ENCODE data around the gene LNPEP. TPM values are rescaled to one million over a fixed set of nuclear protein-coding genes. Genes with fewer than 3 reads are reported as not detected.
A peak's percentile ranks its signal among the peaks of the same experiment; 100 is the strongest.

Gene LNPEP
- total RNA-seq, 2 donors from 2014 or later = 108 to 180 TPM

DNA sequence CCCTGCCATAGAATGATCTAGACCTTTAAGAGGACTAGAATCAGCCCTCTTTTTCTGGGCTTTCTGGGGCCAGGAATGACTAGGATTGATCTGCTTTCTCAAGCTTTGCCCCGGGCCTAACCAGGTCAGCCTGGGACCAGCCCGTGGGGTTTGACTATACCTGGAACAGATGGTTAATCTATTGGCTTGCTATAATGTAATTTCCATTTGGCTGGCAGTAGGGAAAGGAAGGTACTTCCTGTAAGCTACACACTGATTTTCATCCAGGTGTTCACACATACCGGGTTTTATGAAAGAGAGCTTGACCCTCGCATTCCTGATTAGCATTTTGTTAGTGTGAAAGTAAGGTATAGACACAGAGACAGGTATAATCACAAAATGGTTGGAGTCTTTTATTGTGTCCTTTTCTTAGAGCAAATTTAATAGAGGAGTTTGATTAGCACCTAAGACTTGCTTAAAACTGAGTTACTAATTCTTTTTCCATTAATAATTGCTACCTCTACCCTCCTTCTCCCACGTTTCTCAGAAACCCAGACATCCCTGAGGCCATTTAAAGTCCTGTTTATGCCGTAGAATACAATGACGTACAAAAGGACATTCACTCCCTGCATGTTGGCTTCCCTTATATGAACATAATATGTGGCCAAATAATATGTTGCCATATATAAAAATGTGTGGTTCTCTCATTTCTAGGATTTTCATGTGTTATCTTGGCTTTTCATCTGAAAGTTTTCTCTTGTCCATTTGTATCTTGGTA is 17.3 kb downstream of the LNPEP start:
- Mint-ChIP-seq H3K27ac (peak overlapping the region; percentile 45 to 77), H3K9me3 (no peaks in the 10 kb centered on the region), H3K4me1 (ENCODE audit: low read depth in 2 of 2) (peaks cover 56 to 58% of the 10 kb centered on the region in 2 donors), H3K27me3 (no peaks in the 10 kb centered on the region), H3K36me3 (peaks cover 12% of the 10 kb centered on the region), H3K4me3 (no peak overlapping the region)
- ATAC-seq (no peak), DNase-seq (ENCODE audit: low spot score) (no peak)

- peak overlapping the region; percentile 63 to 79 for H3K27ac Mint-ChIP-seq
- H3K27me3 Mint-ChIP-seq = no peaks in the 10 kb centered on the region
- H3K9me3 Mint-ChIP-seq = no peaks in the 10 kb centered on the region
- peak overlapping the region; percentile 65 for H3K4me3 Mint-ChIP-seq
- peaks cover 53 to 67% of the 10 kb centered on the region in 2 donors for H3K4me1 Mint-ChIP-seq (ENCODE audit: low read depth in 2 of 2)
- ATAC-seq (peak; percentile 93 to 94), DNase-seq (ENCODE audit: low spot score) (peak; percentile 71)
- peaks cover 8% of the 10 kb centered on the region for H3K36me3 Mint-ChIP-seq
These were observed 21.6 kb downstream of the LNPEP start for GRCh38 chr5:96957254-96958049.

GRCh38 chr5:96958977-96959376 is 23.1 kb downstream of the LNPEP start:
- DNase-seq (ENCODE audit: low spot score) (no peak), ATAC-seq (no peak)
- no peaks in the 10 kb centered on the region for H3K9me3 Mint-ChIP-seq
- peak overlapping the region; percentile 63 to 79 for H3K27ac Mint-ChIP-seq
- H3K36me3 Mint-ChIP-seq = peaks cover 8% of the 10 kb centered on the region
- peaks cover 52 to 69% of the 10 kb centered on the region in 2 donors for H3K4me1 Mint-ChIP-seq (ENCODE audit: low read depth in 2 of 2)
- H3K27me3 Mint-ChIP-seq = no peaks in the 10 kb centered on the region
- H3K4me3 Mint-ChIP-seq = peak overlapping the region; percentile 65

GRCh38 chr5:96961053-96961452 is 25.2 kb downstream of the LNPEP start:
- no peak for DNase-seq (ENCODE audit: low spot score)
- H3K27ac Mint-ChIP-seq = peak overlapping the region; percentile 79 to 93
- peak overlapping the region; percentile 69 for H3K4me3 Mint-ChIP-seq
- no peaks in the 10 kb centered on the region for H3K9me3 Mint-ChIP-seq
- H3K27me3 Mint-ChIP-seq = no peaks in the 10 kb centered on the region
- peak; percentile 53 to 64 for ATAC-seq
- H3K36me3 Mint-ChIP-seq = peaks cover 8% of the 10 kb centered on the region
- peaks cover 58 to 83% of the 10 kb centered on the region in 2 donors for H3K4me1 Mint-ChIP-seq (ENCODE audit: low read depth in 2 of 2)

DNA sequence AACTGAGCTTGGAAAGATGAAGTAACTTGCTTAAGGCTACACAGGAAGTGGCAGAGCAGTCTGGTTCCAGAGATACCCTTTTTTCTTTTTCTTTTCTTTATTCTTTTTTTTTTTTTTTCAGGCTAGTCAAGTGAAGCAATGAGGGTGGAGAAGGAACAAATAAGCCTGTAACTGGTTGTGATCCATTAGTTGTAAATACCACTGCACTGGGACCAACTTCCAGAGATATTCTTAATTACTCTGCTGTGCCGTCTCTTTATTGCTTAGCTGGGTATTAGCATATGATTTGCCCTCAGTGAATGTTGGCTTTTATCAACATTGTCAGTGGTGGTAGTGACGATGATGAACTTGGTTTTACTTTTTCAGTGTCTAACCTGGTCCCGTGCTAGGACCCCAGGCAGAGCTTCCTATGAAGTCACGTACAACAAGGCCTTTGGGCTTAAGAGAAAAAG is 26.7 kb downstream of the LNPEP start:
- ATAC-seq = no peak
- Mint-ChIP-seq H3K9me3 (no peaks in the 10 kb centered on the region), H3K4me3 (peak overlapping the region; percentile 69), H3K27me3 (no peaks in the 10 kb centered on the region), H3K4me1 (ENCODE audit: low read depth in 2 of 2) (peaks cover 53 to 75% of the 10 kb centered on the region in 2 donors), H3K36me3 (no peaks in the 10 kb centered on the region), H3K27ac (peak overlapping the region; percentile 79 to 93)
- DNase-seq (ENCODE audit: low spot score) = no peak

DNA sequence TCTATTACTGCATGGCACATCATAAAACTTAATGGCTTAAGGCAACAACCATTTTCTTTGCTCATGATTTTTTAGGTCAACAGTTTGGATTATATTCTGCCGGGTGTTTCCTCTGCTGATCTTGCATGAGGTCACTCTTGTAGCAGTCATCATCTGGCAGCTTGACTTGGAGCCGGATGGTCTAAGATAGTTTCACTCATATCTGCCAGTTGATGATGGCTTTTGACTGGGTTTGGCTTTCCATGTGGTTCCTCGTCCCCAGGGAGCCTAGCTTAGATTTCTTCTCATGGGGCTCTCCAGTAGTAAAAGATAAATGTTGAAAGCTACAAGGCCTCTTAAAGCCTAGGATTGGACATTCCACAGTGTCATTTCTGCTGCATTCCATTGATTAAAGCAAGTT is 27.4 kb downstream of the LNPEP start:
- H3K4me3 Mint-ChIP-seq = peak overlapping the region; percentile 69
- ATAC-seq = peak; percentile 80 to 87
- DNase-seq (ENCODE audit: low spot score) = no peak

DNA sequence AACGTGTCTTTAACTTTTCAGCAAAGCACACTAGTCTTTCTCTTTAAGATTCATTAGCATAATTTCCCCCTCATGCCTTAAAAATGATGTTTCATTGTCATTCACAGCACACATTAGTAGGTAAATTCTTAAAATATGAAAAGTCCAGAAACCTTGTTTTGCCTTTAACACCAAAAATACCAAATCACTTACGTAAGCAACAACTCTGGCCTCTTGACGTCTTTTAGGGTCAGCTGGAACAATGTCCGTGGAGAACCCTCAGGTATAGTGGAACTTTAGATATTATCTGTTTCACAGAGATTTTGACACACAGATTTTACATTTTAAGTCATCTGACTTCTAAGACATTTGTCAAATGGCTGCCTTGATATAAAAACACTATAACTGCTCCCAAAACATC is 30.9 kb downstream of the LNPEP start:
- Mint-ChIP-seq H3K27me3 (no peaks in the 10 kb centered on the region), H3K27ac (peak overlapping the region; percentile 25 to 29), H3K36me3 (no peaks in the 10 kb centered on the region)

More for the DNA sequence above, 27.4 kb downstream of the LNPEP start:
- Mint-ChIP-seq H3K4me1 (ENCODE audit: low read depth in 2 of 2) (peaks cover 52 to 74% of the 10 kb centered on the region in 2 donors), H3K9me3 (no peaks in the 10 kb centered on the region), H3K27me3 (no peaks in the 10 kb centered on the region), H3K36me3 (no peaks in the 10 kb centered on the region), H3K27ac (peak overlapping the region; percentile 79 to 93)

GRCh38 chr5:96967400-96967799 is 31.5 kb downstream of the LNPEP start:
- Mint-ChIP-seq H3K27ac (peak overlapping the region; percentile 1 to 25), H3K27me3 (no peaks in the 10 kb centered on the region), H3K9me3 (no peaks in the 10 kb centered on the region), H3K4me1 (ENCODE audit: low read depth in 2 of 2) (peaks cover 71 to 78% of the 10 kb centered on the region in 2 donors), H3K4me3 (no peak overlapping the region), H3K36me3 (no peaks in the 10 kb centered on the region)
- ATAC-seq (no peak), DNase-seq (ENCODE audit: low spot score) (no peak)

More for the DNA sequence above, 30.9 kb downstream of the LNPEP start:
- Mint-ChIP-seq H3K4me3 (no peak overlapping the region), H3K4me1 (ENCODE audit: low read depth in 2 of 2) (peaks cover 69 to 78% of the 10 kb centered on the region in 2 donors), H3K9me3 (no peaks in the 10 kb centered on the region)
- DNase-seq (ENCODE audit: low spot score) = no peak
- ATAC-seq = no peak

DNA sequence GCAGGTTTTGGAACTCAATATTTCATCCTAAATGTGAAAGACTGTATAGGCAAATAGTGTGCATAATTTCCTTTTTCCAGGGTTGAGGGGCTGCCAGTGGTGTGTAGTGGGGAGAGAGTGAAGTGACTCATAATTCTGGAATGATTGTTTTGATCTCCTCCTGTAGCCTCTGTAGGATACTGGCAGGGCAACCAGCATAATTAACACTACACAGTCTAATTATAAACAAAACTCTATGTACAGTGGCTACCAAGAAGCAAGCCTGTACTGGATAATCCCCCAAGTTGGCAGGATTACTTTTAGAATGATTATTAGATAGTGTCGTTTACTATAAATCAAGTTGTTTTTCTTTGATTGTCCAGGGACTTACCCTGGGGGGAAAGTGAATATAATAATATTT is 32.2 kb downstream of the LNPEP start:
- Mint-ChIP-seq H3K27me3 (no peaks in the 10 kb centered on the region), H3K4me3 (no peak overlapping the region), H3K36me3 (no peaks in the 10 kb centered on the region), H3K4me1 (ENCODE audit: low read depth in 2 of 2) (peaks cover 73 to 78% of the 10 kb centered on the region in 2 donors), H3K27ac (peak overlapping the region; percentile 1 to 3), H3K9me3 (no peaks in the 10 kb centered on the region)
- DNase-seq (ENCODE audit: low spot score) (no peak), ATAC-seq (no peak)

- Mint-ChIP-seq H3K27me3 (no peaks in the 10 kb centered on the region), H3K36me3 (no peaks in the 10 kb centered on the region), H3K4me1 (ENCODE audit: low read depth in 2 of 2) (peaks cover 70 to 75% of the 10 kb centered on the region in 2 donors), H3K4me3 (no peak overlapping the region), H3K9me3 (no peaks in the 10 kb centered on the region), H3K27ac (peak overlapping the region; percentile 1 to 3)
- DNase-seq (ENCODE audit: low spot score) = no peak
- ATAC-seq = no peak
These were observed 32.7 kb downstream of the LNPEP start for GRCh38 chr5:96968614-96969013.

- no peak for DNase-seq (ENCODE audit: low spot score)
- H3K27ac Mint-ChIP-seq = peak overlapping the region in 1 of 2 donors; percentile 26
- H3K9me3 Mint-ChIP-seq = no peaks in the 10 kb centered on the region
- no peaks in the 10 kb centered on the region for H3K36me3 Mint-ChIP-seq
- no peaks in the 10 kb centered on the region for H3K27me3 Mint-ChIP-seq
- no peak for ATAC-seq
- peaks cover 73 to 75% of the 10 kb centered on the region in 2 donors for H3K4me1 Mint-ChIP-seq (ENCODE audit: low read depth in 2 of 2)
- no peak overlapping the region for H3K4me3 Mint-ChIP-seq
These were observed 33.5 kb downstream of the LNPEP start for GRCh38 chr5:96969366-96969765.

DNA sequence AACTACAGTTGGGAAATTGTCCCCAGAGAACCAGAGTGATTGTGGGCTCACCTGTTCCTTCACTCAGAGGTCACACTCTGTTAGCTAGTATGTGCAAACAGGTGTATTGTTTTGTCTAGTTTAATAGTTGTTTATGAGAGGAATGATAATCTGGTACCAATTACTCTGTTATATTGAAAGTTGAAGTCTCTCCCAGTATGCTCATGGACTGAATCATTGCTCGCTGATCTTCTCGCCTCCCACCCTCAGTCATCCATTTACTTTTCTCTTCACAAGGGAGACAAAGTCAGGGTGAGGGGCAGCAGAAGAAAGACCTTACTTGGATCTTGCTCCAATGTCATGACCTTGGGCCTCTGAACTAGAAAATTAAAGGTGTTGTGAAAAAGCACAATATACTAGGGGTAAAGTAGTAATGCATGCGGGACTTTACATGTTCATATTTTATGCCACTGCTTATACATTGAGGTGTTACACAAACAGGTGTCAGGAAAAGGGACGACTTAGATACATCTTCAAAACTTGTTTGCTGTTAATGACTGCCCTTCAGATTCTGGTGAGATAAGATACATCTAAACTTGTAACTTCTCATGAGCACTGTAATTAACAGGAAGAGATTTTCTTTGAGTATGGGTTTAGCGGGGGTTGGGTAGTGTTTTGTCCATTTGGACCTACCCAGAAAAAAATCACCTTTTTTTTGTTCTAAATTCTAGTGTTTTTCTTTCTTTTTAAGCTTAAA is 36.9 kb downstream of the LNPEP start:
- Mint-ChIP-seq H3K27me3 (no peaks in the 10 kb centered on the region), H3K27ac (peak overlapping the region; percentile 29 to 89), H3K4me1 (ENCODE audit: low read depth in 2 of 2) (peaks cover 69 to 75% of the 10 kb centered on the region in 2 donors), H3K4me3 (peak overlapping the region; percentile 69), H3K9me3 (no peaks in the 10 kb centered on the region), H3K36me3 (peaks cover 4% of the 10 kb centered on the region)
- DNase-seq (ENCODE audit: low spot score) (no peak), ATAC-seq (peak; percentile 38 to 43)

All from natural killer cell treated with Interleukin-12 subunit alpha and Interleukin-12 subunit beta and Interleukin-15 and Interleukin-18, amount 100 ng/mL, for 72 hours (primary cell).